Measurements from ENCODE around the gene ASCL2.

Gene ASCL2

GRCh38 chr11:2270322-2271076 is at the start of gene ASCL2:
Gene ASCL2, minus strand, starts transcription at chr11:2270588. Its CDS starts 256 bp downstream, at chr11:2270332.
- no peak for DNase-seq (ENCODE audit: extremely low read depth in 1 of 2, low read depth in 1 of 2)

- DNase-seq (ENCODE audit: extremely low read depth in 1 of 2, low read depth in 1 of 2): no peak
These were observed 49.5 kb upstream of the ASCL2 start for GRCh38 chr11:2319791-2320472.

- DNase-seq (ENCODE audit: extremely low read depth in 1 of 2, low read depth in 1 of 2): no peak
These were observed 48.3 kb upstream of the ASCL2 start for GRCh38 chr11:2318707-2319106.

GRCh38 chr11:2318123-2318522 is 47.7 kb upstream of the ASCL2 start:
- DNase-seq (ENCODE audit: extremely low read depth in 1 of 2, low read depth in 1 of 2): no peak

GRCh38 chr11:2317354-2318050 is 47.1 kb upstream of the ASCL2 start:
- DNase-seq (ENCODE audit: extremely low read depth in 1 of 2, low read depth in 1 of 2): no peak

- no peak for DNase-seq (ENCODE audit: extremely low read depth in 1 of 2, low read depth in 1 of 2)
These were observed 46.5 kb upstream of the ASCL2 start for GRCh38 chr11:2316963-2317244.

GRCh38 chr11:2316169-2316962 is 46.0 kb upstream of the ASCL2 start:
- DNase-seq (ENCODE audit: extremely low read depth in 1 of 2, low read depth in 1 of 2): no peak

- no peak for DNase-seq (ENCODE audit: extremely low read depth in 1 of 2, low read depth in 1 of 2)
These were observed 45.2 kb upstream of the ASCL2 start for GRCh38 chr11:2315395-2316168.

- no peak for DNase-seq (ENCODE audit: extremely low read depth in 1 of 2, low read depth in 1 of 2)
These were observed 44.4 kb upstream of the ASCL2 start for GRCh38 chr11:2314525-2315394.

GRCh38 chr11:2314136-2314524 is 43.7 kb upstream of the ASCL2 start:
- DNase-seq (ENCODE audit: extremely low read depth in 1 of 2, low read depth in 1 of 2): no peak

GRCh38 chr11:2313051-2313951 is 42.9 kb upstream of the ASCL2 start:
- no peak for DNase-seq (ENCODE audit: extremely low read depth in 1 of 2, low read depth in 1 of 2)

GRCh38 chr11:2312232-2313042 is 42.0 kb upstream of the ASCL2 start:
- DNase-seq (ENCODE audit: extremely low read depth in 1 of 2, low read depth in 1 of 2): no peak

GRCh38 chr11:2311353-2312133 is 41.2 kb upstream of the ASCL2 start:
- no peak for DNase-seq (ENCODE audit: extremely low read depth in 1 of 2, low read depth in 1 of 2)

- no peak for DNase-seq (ENCODE audit: extremely low read depth in 1 of 2, low read depth in 1 of 2)
These were observed 40.5 kb upstream of the ASCL2 start for GRCh38 chr11:2310786-2311352.

- no peak for DNase-seq (ENCODE audit: extremely low read depth in 1 of 2, low read depth in 1 of 2)
These were observed 39.8 kb upstream of the ASCL2 start for GRCh38 chr11:2310073-2310785.
